DND-41 (cell line): ENCODE data around the gene NCK2.

Experiments used
- EZH2 ChIP-seq: IDR thresholded peaks from 3 replicates; pipeline ENCODE4 v1.6.1; 2012; ENCODE audit warnings: borderline replicate concordance, low read depth, mild to moderate bottlenecking, moderate library complexity, low read length, inconsistent platforms; ENCODE audit not compliant: severe bottlenecking
- TF ChIP-seq, protein P1 (sequence below): IDR thresholded peaks from 2 replicates; pipeline ENCODE4 v1.5.1; 2012; ENCODE audit warnings: borderline replicate concordance, low read length, moderate library complexity, mild to moderate bottlenecking; ENCODE audit not compliant: poor library complexity, severe bottlenecking; ENCODE audit errors: extremely low read depth

DNA sequence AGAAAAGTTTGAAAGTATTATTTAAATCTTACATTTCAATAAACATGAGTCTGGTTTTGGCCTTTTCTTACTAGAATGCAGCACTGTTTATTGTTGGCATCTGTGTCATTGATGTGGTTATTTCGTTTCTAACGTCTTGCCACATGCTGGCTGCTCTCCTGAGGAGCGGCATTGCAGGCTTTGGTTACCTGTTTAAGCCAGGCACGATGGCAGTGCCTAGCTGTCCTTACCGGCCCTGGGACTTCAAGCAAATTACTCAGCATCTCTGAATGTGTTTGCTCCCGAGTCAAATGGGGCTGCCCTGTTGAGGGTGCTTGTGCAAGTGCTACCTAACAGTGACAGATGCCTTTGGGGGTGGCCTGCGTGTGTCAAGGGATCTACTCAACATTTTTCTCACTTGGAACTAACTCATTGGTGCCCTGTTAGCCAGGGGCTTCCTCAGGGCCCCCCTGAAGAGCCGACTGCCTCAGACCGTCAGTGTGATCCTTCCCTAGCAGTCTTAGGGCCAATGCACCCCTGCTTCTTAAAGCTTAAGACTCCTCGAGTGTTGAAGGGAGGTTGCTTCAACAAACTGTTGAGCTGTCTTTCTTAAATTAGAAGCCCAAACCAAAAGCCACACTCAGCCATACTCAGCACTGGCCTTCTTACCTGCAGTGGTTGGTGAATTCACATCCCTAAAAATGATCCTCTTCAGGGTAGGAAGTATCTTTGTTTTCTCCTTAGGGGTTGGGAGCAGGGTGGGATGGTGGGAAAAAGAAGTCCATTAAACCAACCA is 151.5 kb downstream of the NCK2 start:
- TF ChIP-seq, protein P1, sequence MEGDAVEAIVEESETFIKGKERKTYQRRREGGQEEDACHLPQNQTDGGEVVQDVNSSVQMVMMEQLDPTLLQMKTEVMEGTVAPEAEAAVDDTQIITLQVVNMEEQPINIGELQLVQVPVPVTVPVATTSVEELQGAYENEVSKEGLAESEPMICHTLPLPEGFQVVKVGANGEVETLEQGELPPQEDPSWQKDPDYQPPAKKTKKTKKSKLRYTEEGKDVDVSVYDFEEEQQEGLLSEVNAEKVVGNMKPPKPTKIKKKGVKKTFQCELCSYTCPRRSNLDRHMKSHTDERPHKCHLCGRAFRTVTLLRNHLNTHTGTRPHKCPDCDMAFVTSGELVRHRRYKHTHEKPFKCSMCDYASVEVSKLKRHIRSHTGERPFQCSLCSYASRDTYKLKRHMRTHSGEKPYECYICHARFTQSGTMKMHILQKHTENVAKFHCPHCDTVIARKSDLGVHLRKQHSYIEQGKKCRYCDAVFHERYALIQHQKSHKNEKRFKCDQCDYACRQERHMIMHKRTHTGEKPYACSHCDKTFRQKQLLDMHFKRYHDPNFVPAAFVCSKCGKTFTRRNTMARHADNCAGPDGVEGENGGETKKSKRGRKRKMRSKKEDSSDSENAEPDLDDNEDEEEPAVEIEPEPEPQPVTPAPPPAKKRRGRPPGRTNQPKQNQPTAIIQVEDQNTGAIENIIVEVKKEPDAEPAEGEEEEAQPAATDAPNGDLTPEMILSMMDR: no peak
- no peak for TF ChIP-seq EZH2
